HG03280 (cell line): ENCODE data around the gene NUCB2.

Source experiments
- ATAC-seq: cut with Tn5 transposase; IDR thresholded peaks from one replicate; pipeline ENCODE4 v1.9.1; 2021; ENCODE audit warnings: mild to moderate bottlenecking, moderate library complexity; ENCODE audit not compliant: unreplicated experiment

The NUCB2 gene

DNA sequence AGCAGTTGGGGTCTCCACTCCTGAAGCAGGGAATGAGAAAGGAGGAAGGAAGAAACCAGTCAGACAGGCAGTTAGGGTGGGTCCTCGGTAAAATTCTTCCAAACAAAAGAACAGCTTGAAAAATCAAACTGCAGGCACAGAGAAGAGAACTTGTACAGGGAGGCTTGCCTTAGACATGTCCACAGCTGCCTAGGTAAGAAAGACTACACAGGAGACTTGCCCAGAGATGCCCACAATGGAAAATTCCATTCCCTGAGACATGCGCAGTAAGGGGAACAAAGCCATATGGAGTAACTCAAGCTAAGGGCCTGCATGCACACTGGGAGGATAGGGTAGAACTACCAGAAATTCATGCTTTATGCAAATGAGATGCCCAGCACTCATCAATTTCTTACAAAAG is 102.1 kb downstream of the NUCB2 start:
- ATAC-seq, result no peak

DNA sequence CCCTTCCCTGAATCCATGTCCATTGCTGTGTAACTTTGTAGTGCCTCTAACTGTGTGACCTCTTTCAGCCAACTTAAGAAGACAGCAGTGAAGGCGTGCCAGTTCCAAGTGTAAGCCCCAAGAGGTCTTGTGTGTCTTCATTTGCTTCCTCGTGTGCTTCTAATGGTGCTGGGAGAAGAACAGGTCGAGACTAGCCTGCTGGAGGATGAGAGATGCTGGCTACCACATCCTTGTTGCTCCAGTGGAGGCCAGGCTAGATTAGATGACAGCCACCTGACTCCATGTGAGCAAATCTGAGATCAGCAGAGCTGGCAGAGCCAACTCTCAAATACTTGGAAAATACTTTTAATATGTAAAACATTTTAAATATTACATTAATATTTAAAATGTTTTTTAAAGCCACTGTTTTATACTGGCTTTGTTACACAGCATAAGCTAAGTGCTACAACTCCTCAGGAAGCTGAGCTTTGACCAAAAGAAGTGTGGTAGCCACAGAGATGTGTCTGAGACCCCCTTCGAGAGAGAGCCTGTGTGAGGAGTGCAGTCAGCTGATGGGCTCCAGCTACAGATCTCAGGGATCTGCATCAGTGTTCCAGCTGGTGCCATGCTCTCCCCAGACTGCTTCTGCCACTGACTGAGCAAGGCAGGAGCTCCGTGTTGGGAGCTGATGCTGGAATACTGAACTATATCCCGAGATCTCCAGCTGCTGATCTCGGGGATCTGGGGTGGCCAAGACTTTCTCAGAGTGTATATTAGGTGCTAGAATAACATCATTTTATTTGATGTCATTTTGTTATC is 103.0 kb downstream of the NUCB2 start:
- no peak for ATAC-seq

DNA sequence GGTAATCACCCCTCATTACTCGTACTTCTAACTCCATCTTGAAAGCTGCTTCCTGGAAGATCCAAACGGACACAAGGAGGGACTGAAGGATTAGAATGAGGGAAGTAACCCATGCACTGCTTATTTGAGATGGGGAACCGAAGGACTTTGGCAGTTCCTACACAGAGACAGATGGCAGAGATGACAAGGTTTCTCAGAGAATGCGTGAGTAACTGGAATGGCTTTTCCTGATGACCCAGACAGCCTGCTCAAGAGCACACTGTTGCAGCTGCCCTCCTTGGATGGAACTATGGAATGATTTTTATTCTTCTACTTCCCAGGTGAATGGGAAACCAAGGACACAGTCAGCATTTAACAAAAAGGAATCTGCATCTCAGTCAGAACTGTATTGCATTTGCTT is 104.6 kb downstream of the NUCB2 start:
- ATAC-seq, result no peak
